ENCODE measurements around the gene PLA2G15.

DNA sequence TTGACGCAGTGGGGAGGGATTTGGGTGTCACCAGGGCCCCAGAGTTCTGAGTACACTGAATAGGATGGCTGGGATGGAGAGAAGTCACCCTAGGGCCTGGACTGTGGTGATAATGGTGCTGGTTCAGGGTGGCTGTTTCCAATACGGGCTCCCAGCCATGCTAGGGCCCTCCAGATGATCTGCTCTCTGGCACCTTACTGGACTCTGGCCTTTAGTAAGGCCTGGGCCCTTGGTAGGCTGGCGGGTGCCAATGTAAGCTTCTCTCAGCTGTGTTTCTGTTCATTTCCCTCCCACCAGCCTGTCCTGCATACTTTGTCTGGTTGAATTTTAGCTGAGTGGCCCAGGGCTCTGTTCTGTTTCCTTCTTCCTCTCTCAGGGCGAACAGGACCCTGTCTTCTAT lies 2.8 kb downstream of the PLA2G15 start:
- TF ChIP-seq GABPB1 (CRISPR knock-in tag; IDR thresholded peaks at IDR 0.05) (no peak), ZNF7 (CRISPR knock-in tag; IDR thresholded peaks at IDR 0.05) (no peak), FOSL1 (CRISPR knock-in tag; IDR thresholded peaks at IDR 0.05; ENCODE audit: borderline replicate concordance) (no peak), ZNF768 (CRISPR knock-in tag; IDR thresholded peaks at IDR 0.05) (no peak), SMC3 (IDR thresholded peaks at IDR 0.05; ENCODE audit: low read length) (no peak), ZBTB21 (CRISPR knock-in tag; IDR thresholded peaks at IDR 0.05) (no peak), SIN3A (IDR thresholded peaks at IDR 0.05; ENCODE audit: borderline replicate concordance, low read depth, low read length) (no peak), EP300 (IDR thresholded peaks at IDR 0.05; ENCODE audit: low read depth in 2 of 2, low read length in 2 of 2) (no peak), EP300 (CRISPR knock-in tag; IDR thresholded peaks at IDR 0.05; ENCODE audit: borderline replicate concordance) (no peak), POLR2AphosphoS5 (IDR thresholded peaks at IDR 0.05; ENCODE audit: low read depth, low read length) (no peak), EZH2 (conservative IDR thresholded peaks at IDR 0.05; ENCODE audit: low read depth, low read length) (no peak), RBAK (CRISPR knock-in tag; IDR thresholded peaks at IDR 0.05) (no peak)
- TF ChIP-seq, protein P1, sequence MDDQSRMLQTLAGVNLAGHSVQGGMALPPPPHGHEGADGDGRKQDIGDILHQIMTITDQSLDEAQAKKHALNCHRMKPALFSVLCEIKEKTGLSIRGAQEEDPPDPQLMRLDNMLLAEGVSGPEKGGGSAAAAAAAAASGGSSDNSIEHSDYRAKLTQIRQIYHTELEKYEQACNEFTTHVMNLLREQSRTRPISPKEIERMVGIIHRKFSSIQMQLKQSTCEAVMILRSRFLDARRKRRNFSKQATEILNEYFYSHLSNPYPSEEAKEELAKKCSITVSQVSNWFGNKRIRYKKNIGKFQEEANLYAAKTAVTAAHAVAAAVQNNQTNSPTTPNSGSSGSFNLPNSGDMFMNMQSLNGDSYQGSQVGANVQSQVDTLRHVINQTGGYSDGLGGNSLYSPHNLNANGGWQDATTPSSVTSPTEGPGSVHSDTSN (CRISPR knock-in tag; IDR thresholded peaks at IDR 0.05; ENCODE audit: borderline replicate concordance): no peak
- TF ChIP-seq, protein P2, sequence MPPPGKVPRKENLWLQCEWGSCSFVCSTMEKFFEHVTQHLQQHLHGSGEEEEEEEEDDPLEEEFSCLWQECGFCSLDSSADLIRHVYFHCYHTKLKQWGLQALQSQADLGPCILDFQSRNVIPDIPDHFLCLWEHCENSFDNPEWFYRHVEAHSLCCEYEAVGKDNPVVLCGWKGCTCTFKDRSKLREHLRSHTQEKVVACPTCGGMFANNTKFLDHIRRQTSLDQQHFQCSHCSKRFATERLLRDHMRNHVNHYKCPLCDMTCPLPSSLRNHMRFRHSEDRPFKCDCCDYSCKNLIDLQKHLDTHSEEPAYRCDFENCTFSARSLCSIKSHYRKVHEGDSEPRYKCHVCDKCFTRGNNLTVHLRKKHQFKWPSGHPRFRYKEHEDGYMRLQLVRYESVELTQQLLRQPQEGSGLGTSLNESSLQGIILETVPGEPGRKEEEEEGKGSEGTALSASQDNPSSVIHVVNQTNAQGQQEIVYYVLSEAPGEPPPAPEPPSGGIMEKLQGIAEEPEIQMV (CRISPR knock-in tag; IDR thresholded peaks at IDR 0.05; ENCODE audit: low read depth): no peak
- TF ChIP-seq, protein P3, sequence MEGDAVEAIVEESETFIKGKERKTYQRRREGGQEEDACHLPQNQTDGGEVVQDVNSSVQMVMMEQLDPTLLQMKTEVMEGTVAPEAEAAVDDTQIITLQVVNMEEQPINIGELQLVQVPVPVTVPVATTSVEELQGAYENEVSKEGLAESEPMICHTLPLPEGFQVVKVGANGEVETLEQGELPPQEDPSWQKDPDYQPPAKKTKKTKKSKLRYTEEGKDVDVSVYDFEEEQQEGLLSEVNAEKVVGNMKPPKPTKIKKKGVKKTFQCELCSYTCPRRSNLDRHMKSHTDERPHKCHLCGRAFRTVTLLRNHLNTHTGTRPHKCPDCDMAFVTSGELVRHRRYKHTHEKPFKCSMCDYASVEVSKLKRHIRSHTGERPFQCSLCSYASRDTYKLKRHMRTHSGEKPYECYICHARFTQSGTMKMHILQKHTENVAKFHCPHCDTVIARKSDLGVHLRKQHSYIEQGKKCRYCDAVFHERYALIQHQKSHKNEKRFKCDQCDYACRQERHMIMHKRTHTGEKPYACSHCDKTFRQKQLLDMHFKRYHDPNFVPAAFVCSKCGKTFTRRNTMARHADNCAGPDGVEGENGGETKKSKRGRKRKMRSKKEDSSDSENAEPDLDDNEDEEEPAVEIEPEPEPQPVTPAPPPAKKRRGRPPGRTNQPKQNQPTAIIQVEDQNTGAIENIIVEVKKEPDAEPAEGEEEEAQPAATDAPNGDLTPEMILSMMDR (CRISPR knock-in tag; IDR thresholded peaks at IDR 0.05): no peak

All from HepG2 (cell line).